HepG2 (cell line): ENCODE results near the gene FOXI2. TPM values are rescaled to one million over a fixed set of nuclear protein-coding genes. Genes with fewer than 3 reads are reported as not detected.

ENCODE experiments used
- ATAC-seq: fragments of 200-7000 bp; cut with Tn5 transposase; 3 replicates; pipeline ENCODE4 v1.9.1; 2020; ENCODE audit warnings: mild to moderate bottlenecking, moderate library complexity
- BruUV-seq: library from RNA; stranded (reverse); fragments of 400-500 nt; replicated peaks from 2 replicates; lab custom pipeline; 2021; lab: Mats Ljungman, UMichigan
- CTCF ChIA-PET: fragments of 300-600 bp; formaldehyde crosslinking; extraction: SDS; loops from one replicate; lab custom pipeline; 2021; ENCODE audit warnings: low total read pairs, inconsistent platforms, low intra/inter-chr PET ratio; lab: Yijun Ruan, JAX
- POLR2A ChIA-PET: fragments of 350-600 bp; sonication (Branson Sonifier 250); formaldehyde crosslinking; loops from one replicate; lab custom pipeline; 2020; ENCODE audit warnings: antibody characterized with exemption, inconsistent platforms; lab: Yijun Ruan, JAX
- DNase-seq: peaks from one replicate; pipeline ENCODE4 v3.0.0-alpha.2; 2015; ENCODE audit warnings: low spot score
- FAIRE-seq: peaks from 3 replicates; lab custom pipeline; 2011; peaks lifted over from hg19 to GRCh38; lab: Jason Lieb, UNC
- H2AFZ ChIP-seq: one replicate; pipeline ENCODE4 v1.6.1; 2011; ENCODE audit warnings: low read length, inconsistent platforms
- H3K27ac ChIP-seq: fragments of 300-600 bp; 3 replicates; pipeline ENCODE4 v1.8.0; 2011; ENCODE audit warnings: mixed run types, mild to moderate bottlenecking, mixed read lengths, low read length, inconsistent platforms; ENCODE audit not compliant: insufficient read depth; ENCODE audit errors: extremely low read length
- H3K27me3 ChIP-seq, 2 experiments: fragments of 200-600 bp in 1 of 2; 2 replicates in 1 of 2; 3 replicates in 1 of 2; pipeline versions ENCODE4 v1.6.0 to v1.8.0; 2011; ENCODE audit warnings: low read length in 2 of 2, mild to moderate bottlenecking in 2 of 2, moderate library complexity in 2 of 2, inconsistent platforms in 1 of 2; ENCODE audit not compliant: insufficient read depth in 2 of 2, control insufficient read depth in 1 of 2
- H3K36me3 ChIP-seq, 2 experiments: fragments of 200-600 bp in 1 of 2; replicated peaks in 1 of 2; 2 replicates in 1 of 2; 3 replicates in 1 of 2; pipeline versions ENCODE4 v1.5.1 to v1.8.0; 2011; ENCODE audit warnings: low read length in 2 of 2, inconsistent platforms in 1 of 2; ENCODE audit not compliant: insufficient read depth in 2 of 2, control insufficient read depth in 1 of 2
- H3K4me1 ChIP-seq: 2 replicates; pipeline ENCODE4 v1.5.1; 2012; ENCODE audit warnings: low read length, inconsistent platforms; ENCODE audit not compliant: insufficient read depth
- H3K4me2 ChIP-seq: 2 replicates; pipeline ENCODE4 v1.6.0; 2011; ENCODE audit warnings: low read depth, low read length, inconsistent platforms
- H3K4me3 ChIP-seq, 3 experiments: fragments of 200-600 bp in 1 of 3; sonication (generic), shearing (Covaris generic) in 1 of 3; replicated peaks in 1 of 3; 2 replicates each; pipeline ENCODE4 v1.5.1; 2011 to 2016; ENCODE audit warnings: low read length in 3 of 3, inconsistent platforms in 2 of 3, low read depth in 2 of 3, mild to moderate bottlenecking in 2 of 3, control low read depth in 1 of 3, mixed read lengths in 1 of 3; ENCODE audit not compliant: insufficient read depth in 1 of 3
- H3K79me2 ChIP-seq: one replicate; pipeline ENCODE4 v1.6.1; 2011; ENCODE audit warnings: low read length, inconsistent platforms; ENCODE audit not compliant: insufficient read depth
- H3K9ac ChIP-seq: 2 replicates; pipeline ENCODE4 v1.6.0; 2011; ENCODE audit warnings: mild to moderate bottlenecking, low read depth, low read length, inconsistent platforms; ENCODE audit not compliant: insufficient read depth
- H3K9me3 ChIP-seq: 2 replicates; pipeline ENCODE4 v1.5.1; 2012; ENCODE audit warnings: mild to moderate bottlenecking, low read length
- H4K20me1 ChIP-seq: 2 replicates; pipeline ENCODE4 v1.6.0; 2011; ENCODE audit warnings: inconsistent platforms, mild to moderate bottlenecking, low read length, moderate library complexity; ENCODE audit not compliant: insufficient read depth
- NR1H2 ChIP-seq: sonication (generic); formaldehyde crosslinking; IDR thresholded peaks from 2 replicates; pipeline ENCODE4 v1.8.1; 2022; ENCODE audit warnings: low read depth, missing genetic modification reagents, borderline replicate concordance
- PCBP1 ChIP-seq: fragments of 200-400 bp; formaldehyde crosslinking; IDR thresholded peaks from 2 replicates; pipeline ENCODE4 v1.6.1; 2017; ENCODE audit warnings: mild to moderate bottlenecking, low read depth, low read length, borderline replicate concordance
- ZFY ChIP-seq: sonication (generic); formaldehyde crosslinking; IDR thresholded peaks from 2 replicates; pipeline ENCODE4 v1.4.0; 2020; ENCODE audit warnings: missing genetic modification reagents
- ZHX2 ChIP-seq, 2 experiments: sonication (generic) in 1 of 2; formaldehyde crosslinking in 1 of 2; IDR thresholded peaks; 2 replicates each; pipeline versions ENCODE4 v1.6.1 to v1.9.0; 2014 to 2022; ENCODE audit warnings: antibody characterized with exemption in 1 of 2, borderline replicate concordance in 1 of 2, inconsistent platforms in 1 of 2, low read depth in 1 of 2, missing genetic modification reagents in 1 of 2
- ZNF225 ChIP-seq: sonication (generic); formaldehyde crosslinking; IDR thresholded peaks from 2 replicates; pipeline ENCODE4 v1.4.0; 2020; ENCODE audit warnings: mild to moderate bottlenecking, missing genetic modification reagents
- WGBS: methylation state at CpG from one replicate; pipeline ENCODE4 v1.1.6; 2017; ENCODE audit warnings: low lambda C conversion rate; 5-methylcytosine and 5-hydroxymethylcytosine counted together
- in situ Hi-C: cut with HindIII; loops from 2 replicates; pipeline ENCODE4 v1.10.0; 2017; ENCODE audit warnings: low pct_unique_long_range_greater_than_20kb; ENCODE audit not compliant: extremely low pct_ligation_motif_present
- intact Hi-C: fragments of 100-400 bp; cut with micrococcal nuclease; formaldehyde crosslinking; loops from one replicate; pipeline ENCODE4 v1.10.0; 2022; ENCODE audit not compliant: unreplicated experiment
- polyA plus RNA-seq, 8 experiments: library from polyadenylated mRNA; depleted of rRNA in 3 of 8; stranded (reverse) in 7 of 8; unstranded in 1 of 8; fragments of >200 nt; fragmentation: Illumina TruSeq in 4 of 8; extraction: Trizol in 4 of 8; gene quantifications; 2 replicates each; pipeline versions ENCODE4 v1.2.1 to v1.2.3, GENCODE V29; 2011 to 2016; ENCODE audit warnings: low read depth in 4 of 8, missing spikeins in 1 of 8, mixed read lengths in 1 of 8; ENCODE audit not compliant: insufficient read depth in 1 of 8
- total RNA-seq, 5 experiments: library from RNA; depleted of rRNA; stranded (reverse); fragments of >200 nt; fragmentation: Illumina TruSeq; extraction: Trizol; gene quantifications; 2 replicates each; pipeline ENCODE4 v1.2.3, GENCODE V29; 2016; ENCODE audit warnings: low read depth in 1 of 5

FOXI2 gene
- total and polyA plus RNA-seq, 2 of the 13 experiments (the other 11 are each of a cell fraction or from before 2014, with no cell fraction given): not detected

GRCh38 chr10:127744956-127745355, 8.0 kb downstream of the FOXI2 start:
- ATAC-seq (no peak), FAIRE-seq (no peak), DNase-seq (no peak)
- ChIA-PET POLR2A (no interaction called here), CTCF (no interaction called here)
- BruUV-seq: no TSS peak
- in situ Hi-C loops (no loop called here), intact Hi-C loops (no loop called here)
- Histone ChIP-seq H3K27ac (no peak overlapping the region), H3K4me3 (no peak overlapping the region), H3K27me3 (peaks cover 0 to 5% of the 10 kb centered on the region in 2 experiments; a peak in 1 of 5 replicates), H3K36me3 (no peaks in the 10 kb centered on the region), H2AFZ (no peak overlapping the region), H3K4me2 (no peak overlapping the region), H3K79me2 (no peaks in the 10 kb centered on the region), H3K4me1 (no peaks in the 10 kb centered on the region), H3K9ac (no peak overlapping the region), H3K9me3 (no peaks in the 10 kb centered on the region), H4K20me1 (no peaks in the 10 kb centered on the region)
- 2% methylated on average over 6 of the region's 9 CpGs for WGBS
- TF ChIP-seq ZFY (CRISPR knock-in tag) (no peak), NR1H2 (CRISPR knock-in tag) (no peak), ZNF225 (CRISPR knock-in tag) (no peak), ZHX2 (IDR thresholded peaks at IDR 0.05; ENCODE audit: low read depth) (no peak), ZHX2 (CRISPR knock-in tag; IDR thresholded peaks at IDR 0.05; ENCODE audit: borderline replicate concordance) (no peak), PCBP1 (no peak)
